H9 (cell line): Measurements from ENCODE around the gene POU2F3. TPM values are rescaled to one million over a fixed set of nuclear protein-coding genes. Genes with fewer than 3 reads are reported as not detected.

ENCODE experiments used
- DNase-seq: peaks from one replicate; pipeline ENCODE4 v3.0.0-alpha.2; 2017
- H2AFZ ChIP-seq: one replicate; pipeline ENCODE4 v1.6.1; 2013; ENCODE audit warnings: mild to moderate bottlenecking, low read length, control low read depth, moderate library complexity
- H2AK5ac ChIP-seq: 2 replicates; pipeline ENCODE4 v1.6.1; 2013; ENCODE audit warnings: low read length, control low read depth, mixed read lengths; ENCODE audit not compliant: insufficient read length
- H2BK120ac ChIP-seq: one replicate; pipeline ENCODE4 v1.6.1; 2013; ENCODE audit warnings: low read depth, mild to moderate bottlenecking, low read length, control low read depth, inconsistent platforms; ENCODE audit not compliant: poor library complexity, severe bottlenecking
- H2BK12ac ChIP-seq: 2 replicates; pipeline ENCODE4 v1.6.1; 2013; ENCODE audit warnings: low read length, control low read depth, mixed read lengths, low read depth; ENCODE audit not compliant: insufficient read length
- H2BK15ac ChIP-seq: 2 replicates; pipeline ENCODE4 v1.6.1; 2013; ENCODE audit warnings: low read depth, low read length, control low read depth
- H2BK20ac ChIP-seq: one replicate; pipeline ENCODE4 v1.6.1; 2013; ENCODE audit warnings: low read depth, mild to moderate bottlenecking, low read length, control low read depth, inconsistent platforms; ENCODE audit not compliant: poor library complexity, severe bottlenecking
- H2BK5ac ChIP-seq: 2 replicates; pipeline ENCODE4 v1.6.1; 2013; ENCODE audit warnings: low read length, control low read depth, mixed read lengths; ENCODE audit not compliant: insufficient read length
- H3K14ac ChIP-seq: 2 replicates; pipeline ENCODE4 v1.6.1; 2013; ENCODE audit warnings: low read length, control low read depth; ENCODE audit not compliant: insufficient read depth
- H3K18ac ChIP-seq: 2 replicates; pipeline ENCODE4 v1.6.1; 2013; ENCODE audit warnings: low read depth, mild to moderate bottlenecking, mixed read lengths, low read length, control low read depth; ENCODE audit not compliant: insufficient read length
- H3K23ac ChIP-seq: 2 replicates; pipeline ENCODE4 v1.6.1; 2013; ENCODE audit warnings: low read length, control low read depth, mixed read lengths, low read depth; ENCODE audit not compliant: insufficient read length
- H3K23me2 ChIP-seq: 2 replicates; pipeline ENCODE4 v1.6.1; 2013; ENCODE audit warnings: low read depth, mild to moderate bottlenecking, mixed read lengths, low read length, control low read depth; ENCODE audit not compliant: insufficient read length, poor library complexity, severe bottlenecking
- H3K27ac ChIP-seq: 2 replicates; pipeline ENCODE4 v1.5.1; 2013; ENCODE audit warnings: low read length, control low read depth, mixed read lengths, low read depth; ENCODE audit not compliant: insufficient read length
- H3K27me3 ChIP-seq: 2 replicates; pipeline ENCODE4 v1.6.1; 2013; ENCODE audit warnings: low read length, control low read depth, inconsistent platforms; ENCODE audit not compliant: insufficient read depth
- H3K4ac ChIP-seq: 2 replicates; pipeline ENCODE4 v1.6.1; 2013; ENCODE audit warnings: low read depth, mild to moderate bottlenecking, control low read depth, inconsistent platforms, low read length, moderate library complexity
- H3K4me1 ChIP-seq: 2 replicates; pipeline ENCODE4 v1.6.1; 2013; ENCODE audit warnings: low read length, control low read depth, inconsistent platforms; ENCODE audit not compliant: insufficient read depth
- H3K4me2 ChIP-seq: 2 replicates; pipeline ENCODE4 v1.6.1; 2013; ENCODE audit warnings: low read length, control low read depth, mixed read lengths; ENCODE audit not compliant: insufficient read length, insufficient read depth
- H3K56ac ChIP-seq: 2 replicates; pipeline ENCODE4 v1.6.1; 2013; ENCODE audit warnings: low read depth, mild to moderate bottlenecking, mixed read lengths, low read length, control low read depth; ENCODE audit not compliant: insufficient read length
- H3K79me1 ChIP-seq: 2 replicates; pipeline ENCODE4 v1.6.1; 2013; ENCODE audit warnings: low read depth, mild to moderate bottlenecking, moderate library complexity, low read length, control low read depth, inconsistent platforms; ENCODE audit not compliant: insufficient read depth, poor library complexity, severe bottlenecking
- H3K79me2 ChIP-seq: 2 replicates; pipeline ENCODE4 v1.6.1; 2013; ENCODE audit warnings: low read length, control low read depth, inconsistent platforms; ENCODE audit not compliant: insufficient read depth
- H3K9ac ChIP-seq: 2 replicates; pipeline ENCODE4 v1.6.1; 2013; ENCODE audit warnings: low read length, control low read depth, mixed read lengths; ENCODE audit not compliant: insufficient read length; ENCODE audit errors: extremely low read depth
- H3K9me3 ChIP-seq: one replicate; pipeline ENCODE4 v1.6.1; 2013; ENCODE audit warnings: low read depth, low read length, inconsistent platforms; ENCODE audit not compliant: control insufficient read depth
- H3T11ph ChIP-seq: one replicate; pipeline ENCODE4 v1.6.1; 2013; ENCODE audit warnings: mild to moderate bottlenecking, low read length, control low read depth, inconsistent platforms
- H4K20me1 ChIP-seq: one replicate; pipeline ENCODE4 v1.6.1; 2013; ENCODE audit not compliant: control insufficient read depth, insufficient read length, insufficient read depth
- H4K5ac ChIP-seq: 2 replicates; pipeline ENCODE4 v1.6.1; 2013; ENCODE audit warnings: low read depth, mild to moderate bottlenecking, mixed read lengths, low read length, control low read depth; ENCODE audit not compliant: insufficient read length
- H4K8ac ChIP-seq: replicated peaks from 2 replicates; pipeline ENCODE4 v1.6.1; 2013; ENCODE audit warnings: low read length, control low read depth, mixed read lengths, low read depth; ENCODE audit not compliant: insufficient read length
- H4K91ac ChIP-seq: 2 replicates; pipeline ENCODE4 v1.6.1; 2013; ENCODE audit warnings: low read depth, mild to moderate bottlenecking, moderate library complexity, mixed read lengths, low read length, control low read depth; ENCODE audit not compliant: insufficient read length
- H3K27ac Mint-ChIP-seq, 3 experiments: 2 replicates in 2 of 3; 3 replicates in 1 of 3; pipeline ENCODE4 v1.8.0; 2020 to 2021; ENCODE audit warnings: mixed read lengths in 3 of 3, mild to moderate bottlenecking in 1 of 3, moderate library complexity in 1 of 3
- H3K27me3 Mint-ChIP-seq: 2 replicates; pipeline ENCODE4 v1.8.0; 2021; ENCODE audit warnings: low read depth, mild to moderate bottlenecking, moderate library complexity, mixed read lengths
- H3K36me3 Mint-ChIP-seq, 3 experiments: 2 replicates in 2 of 3; 3 replicates in 1 of 3; pipeline ENCODE4 v1.8.0; 2020 to 2021; ENCODE audit warnings: low read depth in 3 of 3, mixed read lengths in 3 of 3; ENCODE audit not compliant: insufficient read depth in 1 of 3
- H3K4me1 Mint-ChIP-seq, 2 experiments: 2 replicates each; pipeline ENCODE4 v1.8.0; 2020; ENCODE audit warnings: mixed read lengths in 2 of 2
- H3K4me3 Mint-ChIP-seq, 2 experiments: 2 replicates in 1 of 2; 3 replicates in 1 of 2; pipeline ENCODE4 v1.8.0; 2020 to 2021; ENCODE audit warnings: mild to moderate bottlenecking in 2 of 2, mixed read lengths in 2 of 2, moderate library complexity in 1 of 2
- H3K9me3 Mint-ChIP-seq, 2 experiments: 2 replicates in 1 of 2; 3 replicates in 1 of 2; pipeline ENCODE4 v1.8.0; 2020; ENCODE audit warnings: mild to moderate bottlenecking in 2 of 2, mixed read lengths in 2 of 2, moderate library complexity in 1 of 2
- CTCF ChIP-seq: fragments of 200-600 bp; sonication (generic); conservative IDR thresholded peaks from 3 replicates; pipeline ENCODE4 v1.8.0; 2021; ENCODE audit warnings: antibody characterized with exemption, mild to moderate bottlenecking
- WGBS: extraction: QIAGEN DNeasy Blood & Tissue Kit; methylation state at CpG from one replicate; pipeline ENCODE4 v1.1.7; 2013; ENCODE audit warnings: missing lambda C conversion rate, low lambda C conversion rate, mixed read lengths; ENCODE audit not compliant: insufficient read length; ENCODE audit errors: extremely low coverage; 5-methylcytosine and 5-hydroxymethylcytosine counted together
- total RNA-seq: library from RNA; stranded (reverse); gene quantifications from 2 replicates; pipeline ENCODE4 v1.2.1, GENCODE V29; 2021

POU2F3 gene
- total RNA-seq, 1 experiment from 2014 or later = 1.1 TPM

GRCh38 chr11:120216426-120217102, 23.4 kb upstream of the POU2F3 start:
- Mint-ChIP-seq H3K36me3 (no peaks in the 10 kb centered on the region), H3K4me3 (no peak overlapping the region), H3K9me3 (no peaks in the 10 kb centered on the region), H3K27ac (no peak overlapping the region; a peak in 1 of 7 replicates), H3K4me1 (peaks cover 35 to 50% of the 10 kb centered on the region in 2 experiments), H3K27me3 (peaks cover 99% of the 10 kb centered on the region)
- H2AFZ ChIP-seq = no peak overlapping the region
- no peaks in the 10 kb centered on the region for H3K9me3 ChIP-seq
- H3K23me2 ChIP-seq = peaks cover 1% of the 10 kb centered on the region
- no peak for TF ChIP-seq CTCF
- no peak overlapping the region for H3K56ac ChIP-seq
- H2BK120ac ChIP-seq = no peak overlapping the region
- H2BK20ac ChIP-seq = no peak overlapping the region
- no peaks in the 10 kb centered on the region for H3K79me2 ChIP-seq
- no peak overlapping the region for H3T11ph ChIP-seq
- H2BK15ac ChIP-seq = no peak overlapping the region
- H3K79me1 ChIP-seq = no peaks in the 10 kb centered on the region
- H3K27me3 ChIP-seq = peaks cover 47% of the 10 kb centered on the region
- no peak overlapping the region for H2BK12ac ChIP-seq
- no peak overlapping the region for H2AK5ac ChIP-seq
- no peak overlapping the region for H3K9ac ChIP-seq
- H2BK5ac ChIP-seq = no peak overlapping the region
- no peak overlapping the region for H4K8ac ChIP-seq
- H3K27ac ChIP-seq = no peak overlapping the region
- no peak overlapping the region for H3K23ac ChIP-seq
- DNase-seq = no peak
- H4K5ac ChIP-seq = no peak overlapping the region
- no peak overlapping the region for H3K4me2 ChIP-seq
- no peaks in the 10 kb centered on the region for H4K20me1 ChIP-seq
- H3K4ac ChIP-seq = no peak overlapping the region
- H3K4me1 ChIP-seq = no peaks in the 10 kb centered on the region
- H4K91ac ChIP-seq = no peak overlapping the region
- H3K14ac ChIP-seq = no peak overlapping the region
- H3K18ac ChIP-seq = no peak overlapping the region
- no CpG with 5 or more reads among the region's 8 CpGs for WGBS
